GM18858 (cell line): ENCODE results near the gene ALK.
A peak's percentile ranks its signal among the peaks of the same experiment; 100 is the strongest.

ENCODE experiments used
- ATAC-seq: cut with Tn5 transposase; IDR thresholded peaks from one replicate; pipeline ENCODE4 v1.9.1; 2021; ENCODE audit not compliant: unreplicated experiment

Gene ALK

DNA sequence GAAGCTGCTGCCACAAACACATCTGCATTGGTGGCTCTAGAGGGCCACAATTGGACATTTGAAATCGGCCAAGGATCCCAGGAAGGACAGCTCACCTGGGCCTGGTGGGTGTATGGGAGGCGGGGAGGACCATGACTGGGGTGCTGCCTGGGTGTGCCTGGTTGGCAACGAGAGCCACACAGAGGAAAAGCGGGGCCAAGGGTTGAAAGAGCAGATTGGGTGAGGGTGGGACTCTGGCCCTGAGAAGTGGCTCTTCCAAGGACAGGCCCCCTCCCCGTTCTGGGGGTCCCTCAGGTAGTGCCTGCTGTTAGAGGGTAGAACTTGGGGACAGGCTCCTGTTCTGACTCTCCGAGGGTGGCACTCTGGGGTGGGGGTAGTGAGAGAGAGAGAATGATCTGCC lies 703.3 kb downstream of the ALK start:
- ATAC-seq: no peak

GRCh38 chr2:29216609-29216909 lies 704.8 kb downstream of the ALK start:
- no peak for ATAC-seq

- no peak for ATAC-seq
These were observed 705.4 kb downstream of the ALK start for GRCh38 chr2:29215739-29216608.

DNA sequence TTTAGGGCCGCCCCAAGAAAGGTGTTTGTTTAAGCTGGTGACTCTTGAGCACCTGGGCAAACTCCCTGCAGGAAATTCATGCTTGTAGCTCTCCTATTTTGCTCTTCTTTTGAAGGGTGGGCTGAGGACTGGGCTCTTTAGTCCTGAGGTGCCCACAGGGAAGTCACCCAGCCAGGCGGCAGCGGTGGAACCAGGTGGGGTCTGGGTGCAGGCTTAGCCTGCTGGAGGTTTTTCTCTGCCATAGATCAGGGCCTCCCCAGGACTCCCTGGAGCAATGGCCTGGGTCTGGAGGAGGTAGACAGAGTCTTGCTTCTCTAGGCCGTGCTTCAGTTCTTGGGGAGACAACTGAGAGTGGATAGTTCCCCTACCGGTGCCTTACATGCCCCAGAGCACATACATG lies 706.3 kb downstream of the ALK start:
- ATAC-seq: no peak

DNA sequence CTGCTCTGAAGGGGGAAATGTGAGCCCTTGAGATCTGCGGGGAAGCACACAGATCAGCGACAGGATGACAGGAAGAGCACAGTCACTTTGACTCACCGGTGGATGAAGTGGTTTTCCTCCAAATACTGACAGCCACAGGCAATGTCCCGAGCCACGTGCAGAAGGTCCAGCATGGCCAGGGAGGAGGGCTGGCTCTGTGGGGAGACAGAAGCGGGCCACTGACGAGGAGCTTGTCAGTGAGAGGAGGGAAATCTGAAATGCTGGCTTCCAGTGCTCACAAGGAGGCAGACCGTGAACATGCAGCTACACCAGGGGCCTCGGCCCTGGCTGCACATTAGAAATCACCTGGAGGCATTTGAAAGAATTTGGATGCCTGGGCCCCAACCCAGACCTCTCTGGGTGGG lies 707.5 kb downstream of the ALK start:
- no peak for ATAC-seq

- ATAC-seq: no peak
These were observed 709.4 kb downstream of the ALK start for GRCh38 chr2:29212009-29212408.

DNA sequence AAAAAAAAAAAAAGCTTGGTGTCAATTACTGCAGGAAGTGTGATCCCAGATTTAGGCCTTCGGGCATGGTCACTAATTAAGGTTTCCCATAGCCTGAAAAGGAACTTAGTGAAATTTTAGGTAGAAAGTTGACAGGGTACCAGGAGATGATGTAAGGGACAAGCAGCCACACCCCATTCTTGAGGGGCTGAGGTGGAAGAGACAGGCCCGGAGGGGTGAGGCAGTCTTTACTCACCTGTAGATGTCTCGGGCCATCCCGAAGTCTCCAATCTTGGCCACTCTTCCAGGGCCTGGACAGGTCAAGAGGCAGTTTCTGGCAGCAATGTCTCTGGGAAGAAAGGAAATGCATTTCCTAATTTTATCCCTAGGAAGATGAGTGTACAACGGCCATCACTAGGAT lies 711.8 kb downstream of the ALK start:
- ATAC-seq: no peak

DNA sequence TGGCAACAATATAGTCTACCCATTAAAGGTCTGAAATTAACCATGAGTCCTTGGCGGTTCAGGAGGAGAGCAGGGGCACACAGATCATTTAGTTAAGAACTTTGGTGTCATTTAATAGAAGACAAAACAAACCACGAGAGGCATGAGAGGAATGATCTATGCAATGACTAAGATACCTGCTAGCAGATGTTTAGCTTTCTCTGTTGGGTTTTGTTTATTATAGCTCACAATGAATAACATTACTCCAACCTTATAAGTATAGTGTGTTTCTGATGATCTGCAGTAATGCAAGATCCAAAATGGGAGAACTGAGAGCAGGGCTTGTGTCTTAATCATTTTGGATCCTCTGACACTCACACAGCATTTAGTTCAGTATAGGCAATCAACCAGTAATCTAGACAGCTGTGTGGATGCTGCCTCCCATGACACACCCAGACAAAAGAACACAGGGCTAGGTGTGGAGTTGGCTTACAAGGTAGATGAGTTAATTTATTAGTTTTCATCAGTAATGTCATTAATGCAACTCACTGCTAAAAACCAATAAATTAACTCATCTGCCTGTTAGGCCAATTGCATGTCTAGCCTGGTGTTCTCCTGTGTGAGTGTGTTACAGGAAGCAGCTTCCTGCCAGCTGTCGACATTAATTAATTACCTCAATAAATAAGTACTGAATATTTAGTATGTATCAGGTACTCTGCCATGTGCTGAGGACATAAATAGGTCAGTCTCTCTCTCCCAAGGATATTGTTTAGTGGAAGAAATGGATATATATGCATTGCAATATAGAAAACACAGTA lies 713.8 kb downstream of the ALK start:
- ATAC-seq: no peak

GRCh38 chr2:29206941-29207340 lies 714.4 kb downstream of the ALK start:
- no peak for ATAC-seq

- ATAC-seq: no peak
These were observed 718.4 kb downstream of the ALK start for GRCh38 chr2:29202819-29203495.

DNA sequence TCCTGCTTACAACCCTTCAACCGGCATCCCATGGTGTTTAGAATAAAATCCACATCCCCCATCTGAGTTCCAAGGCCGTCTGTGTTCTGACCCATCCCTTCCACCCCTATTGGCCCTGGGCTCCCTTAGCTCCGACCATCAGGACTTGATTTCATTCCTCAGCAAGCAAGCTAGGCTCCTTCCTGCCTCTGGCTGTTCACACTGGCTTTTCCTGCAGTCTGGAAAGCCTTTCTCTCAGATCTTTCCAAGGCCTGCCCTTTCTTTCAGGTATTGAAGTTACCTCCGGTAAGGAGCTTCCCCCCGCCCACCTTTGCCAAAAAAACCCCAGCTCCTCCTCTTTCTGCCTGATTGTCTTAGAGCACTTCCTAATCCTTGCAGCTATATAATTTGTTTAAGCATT lies 719.4 kb downstream of the ALK start:
- no peak for ATAC-seq

DNA sequence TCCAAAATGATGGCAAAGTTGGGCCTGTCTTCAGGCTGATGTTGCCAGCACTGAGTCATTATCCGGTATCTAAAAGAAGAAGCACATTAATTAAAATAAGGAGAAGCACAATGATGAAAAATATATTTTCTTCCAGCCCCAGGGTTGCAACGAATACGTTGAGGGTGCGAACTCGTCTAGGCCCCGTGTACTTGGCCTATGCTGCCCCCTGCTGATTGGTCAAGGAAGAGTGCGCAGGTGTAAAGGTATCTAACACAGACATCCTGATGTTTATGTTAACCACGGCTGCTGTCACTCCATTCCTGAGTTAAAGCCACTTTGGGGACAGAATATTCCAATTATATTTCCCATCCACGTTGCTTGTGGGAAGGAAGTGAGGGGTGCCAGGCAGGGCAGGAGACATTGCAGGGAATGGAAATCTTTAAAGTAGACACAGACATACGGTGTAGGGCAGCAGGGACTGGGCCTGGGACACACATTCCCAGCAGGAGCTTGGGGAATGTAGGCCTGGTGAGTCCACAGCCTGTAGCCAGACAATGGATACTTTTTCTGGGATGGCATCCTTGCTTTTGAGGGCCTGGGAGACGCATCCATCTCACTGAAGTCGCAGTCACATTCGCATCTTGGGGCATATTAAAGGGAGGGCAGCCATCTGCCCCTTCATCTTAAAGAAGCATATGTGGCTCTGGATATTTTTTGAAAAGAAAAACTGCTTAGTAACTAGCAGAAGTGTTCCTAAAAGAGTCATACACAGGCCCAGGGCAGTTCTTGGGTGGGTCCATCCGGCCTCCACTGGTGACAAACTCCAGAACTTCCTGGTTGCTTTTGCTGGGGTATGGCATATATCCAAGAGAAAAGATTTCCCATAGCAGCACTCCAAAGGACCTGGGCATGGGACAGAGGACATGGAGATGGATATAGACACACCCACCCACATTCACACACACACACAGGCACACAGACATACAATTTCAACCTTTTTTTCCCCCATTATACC lies 724.3 kb downstream of the ALK start:
- ATAC-seq: no peak

GRCh38 chr2:29195796-29196195 lies 725.6 kb downstream of the ALK start:
- no peak for ATAC-seq

- ATAC-seq: no peak
These were observed 727.7 kb downstream of the ALK start for GRCh38 chr2:29193681-29194080.

- no peak for ATAC-seq
These were observed 728.3 kb downstream of the ALK start for GRCh38 chr2:29193111-29193510.

DNA sequence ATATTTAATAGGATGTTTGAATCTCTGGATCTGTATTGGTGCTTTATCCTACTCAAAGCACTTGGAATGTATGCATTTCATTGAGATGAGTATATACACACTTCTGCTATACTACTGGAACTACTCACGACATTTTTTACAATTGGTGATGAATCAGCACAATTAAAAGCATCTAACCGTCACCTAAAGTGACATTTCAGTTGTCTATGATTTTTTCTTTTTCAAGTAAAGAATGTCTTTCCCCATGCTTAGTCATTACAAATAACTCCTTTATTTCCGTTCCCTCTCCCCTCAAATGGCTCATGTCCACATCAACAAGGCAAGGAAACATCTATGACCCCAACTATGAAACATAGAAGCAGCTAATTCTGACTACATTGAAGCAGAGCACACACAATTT lies 728.9 kb downstream of the ALK start:
- no peak for ATAC-seq

DNA sequence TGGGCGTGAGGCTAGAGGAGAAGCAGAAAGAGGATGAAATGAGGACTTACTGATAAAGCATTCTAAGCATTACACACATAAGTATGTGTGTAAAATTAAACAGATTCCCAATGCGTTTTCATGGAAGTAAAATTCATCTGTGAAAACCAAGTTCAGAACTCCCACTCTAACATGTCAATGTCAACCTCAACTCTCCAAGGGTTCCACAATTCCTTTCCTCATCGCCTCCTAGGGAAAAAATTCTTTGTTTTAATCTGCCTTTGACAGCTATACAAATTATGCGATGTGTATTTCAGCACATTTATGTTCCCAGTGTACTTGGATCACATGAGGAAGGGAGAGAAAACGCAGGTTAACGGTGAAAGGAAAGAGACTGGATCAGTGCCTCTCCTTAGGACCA lies 729.6 kb downstream of the ALK start:
- ATAC-seq: no peak

DNA sequence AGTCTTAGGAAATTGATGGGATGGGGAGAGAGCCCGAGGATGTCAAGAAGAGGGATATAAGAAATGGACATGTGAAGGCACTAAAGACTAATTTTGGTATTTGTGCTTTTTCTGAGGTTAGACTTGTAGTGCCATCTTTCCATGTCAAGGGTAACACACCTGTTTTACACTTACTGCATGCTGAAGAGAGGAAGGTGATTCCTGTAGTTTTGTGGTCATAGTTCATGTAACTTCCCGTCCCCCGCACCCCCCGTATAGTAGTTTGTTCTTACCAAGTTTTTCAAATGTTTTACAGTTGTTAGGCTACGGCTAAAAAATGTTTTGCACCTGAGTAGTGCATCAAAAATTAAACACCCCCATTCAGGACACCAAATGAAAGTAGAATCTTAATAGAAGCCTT lies 732.3 kb downstream of the ALK start:
- peak; percentile 68 for ATAC-seq

- ATAC-seq: no peak
These were observed 733.5 kb downstream of the ALK start for GRCh38 chr2:29187926-29188325.

DNA sequence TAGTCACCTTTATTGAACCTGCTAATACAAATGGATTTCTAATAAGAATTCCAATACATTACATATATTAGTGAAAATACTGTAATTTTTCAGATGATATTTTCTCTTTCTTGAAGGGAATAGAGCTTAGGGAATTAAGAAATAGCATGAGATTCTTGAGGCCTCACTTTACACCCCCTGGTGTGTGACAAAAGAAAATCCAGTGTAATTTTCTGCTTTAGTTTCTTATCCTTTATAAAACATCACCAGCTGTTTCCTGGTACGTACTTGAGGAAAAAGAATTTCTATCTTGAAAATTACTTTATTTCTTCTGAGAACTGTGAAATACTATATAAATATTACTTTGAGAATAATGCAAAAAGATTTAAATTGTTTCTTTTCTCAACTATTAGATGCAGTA lies 734.6 kb downstream of the ALK start:
- no peak for ATAC-seq

DNA sequence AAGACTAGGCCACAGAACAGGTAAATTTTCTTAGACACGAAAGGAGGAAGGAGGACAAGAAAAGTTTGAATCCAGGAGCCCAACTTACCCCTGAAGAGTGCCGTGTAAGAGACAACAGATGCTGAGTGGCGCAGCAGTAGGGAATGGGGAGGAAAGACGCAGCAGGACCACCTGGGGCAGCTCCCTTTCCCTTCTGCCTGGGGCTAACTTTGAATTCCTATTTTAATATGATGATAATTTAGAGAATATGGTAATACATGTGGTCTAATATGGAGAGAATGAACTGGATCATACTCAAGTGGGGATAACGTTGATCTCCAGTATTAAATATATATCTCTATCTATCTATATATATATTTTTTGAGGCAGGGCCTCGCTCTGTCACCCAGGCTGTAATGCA lies 736.9 kb downstream of the ALK start:
- no peak for ATAC-seq
